Cardiac fibroblast (primary cell): ENCODE measurements around the gene CHAC1.

ENCODE experiments used
- DNase-seq, 2 donors: peaks; one replicate each; pipeline versions ENCODE4 v3.0.0 to v3.0.0-alpha.2; 2010; ENCODE audit warnings: low read depth in 2 of 2
- H3K4me3 ChIP-seq, 2 donors: replicated peaks in 1 of 2; 1 replicate in 1 of 2; 2 replicates in 1 of 2; pipeline ENCODE4 v1.5.1; 2011; ENCODE audit warnings: low read depth in 2 of 2, low read length in 2 of 2, mild to moderate bottlenecking in 2 of 2, moderate library complexity in 1 of 2
- CTCF ChIP-seq: IDR thresholded peaks from one replicate; pipeline ENCODE4 v1.5.1; 2011; ENCODE audit warnings: low read depth, mild to moderate bottlenecking, low read length, inconsistent platforms

CHAC1 gene

GRCh38 chr15:40985541-40986330 lies 32.5 kb downstream of the CHAC1 start:
- TF ChIP-seq CTCF, result no peak
- no peak overlapping the region for H3K4me3 ChIP-seq
- DNase-seq, result peak in 1 of 2 donors; percentile 54

- DNase-seq, result no peak
- TF ChIP-seq CTCF, result no peak
- H3K4me3 ChIP-seq, result no peak overlapping the region
Measured at GRCh38 chr15:40986820-40987219, 33.5 kb downstream of the CHAC1 start.

GRCh38 chr15:40988156-40988555 lies 34.9 kb downstream of the CHAC1 start:
- no peak for TF ChIP-seq CTCF
- no peak for DNase-seq
- H3K4me3 ChIP-seq, result no peak overlapping the region

GRCh38 chr15:40990080-40990479 lies 36.8 kb downstream of the CHAC1 start:
- no peak for TF ChIP-seq CTCF
- no peak for DNase-seq
- no peak overlapping the region for H3K4me3 ChIP-seq

- no peak for DNase-seq
- no peak overlapping the region for H3K4me3 ChIP-seq
- TF ChIP-seq CTCF, result no peak
Measured at GRCh38 chr15:40990789-40991188, 37.5 kb downstream of the CHAC1 start.

- no peak overlapping the region for H3K4me3 ChIP-seq
- no peak for DNase-seq
- no peak for TF ChIP-seq CTCF
Measured at GRCh38 chr15:40991355-40991754, 38.1 kb downstream of the CHAC1 start.

GRCh38 chr15:40992241-40992741 lies 39.0 kb downstream of the CHAC1 start:
- no peak overlapping the region for H3K4me3 ChIP-seq
- TF ChIP-seq CTCF, result no peak
- DNase-seq, result peak in 1 of 2 donors; percentile 16
